H54 (cell line): ENCODE data around the gene MORN1.

Experiments used
- DNase-seq: peaks from one replicate; pipeline ENCODE4 v3.0.0; 2011; ENCODE audit warnings: low spot score, mixed read lengths; ENCODE audit not compliant: insufficient read length
- FAIRE-seq: peaks from 3 replicates; lab custom pipeline; 2011; peaks lifted over from hg19 to GRCh38; lab: Jason Lieb, UNC
- POLR2A ChIP-seq: IDR thresholded peaks from 2 replicates; pipeline ENCODE4 v1.6.1; 2011; ENCODE audit warnings: low read depth, mild to moderate bottlenecking, low read length

Gene MORN1

DNA sequence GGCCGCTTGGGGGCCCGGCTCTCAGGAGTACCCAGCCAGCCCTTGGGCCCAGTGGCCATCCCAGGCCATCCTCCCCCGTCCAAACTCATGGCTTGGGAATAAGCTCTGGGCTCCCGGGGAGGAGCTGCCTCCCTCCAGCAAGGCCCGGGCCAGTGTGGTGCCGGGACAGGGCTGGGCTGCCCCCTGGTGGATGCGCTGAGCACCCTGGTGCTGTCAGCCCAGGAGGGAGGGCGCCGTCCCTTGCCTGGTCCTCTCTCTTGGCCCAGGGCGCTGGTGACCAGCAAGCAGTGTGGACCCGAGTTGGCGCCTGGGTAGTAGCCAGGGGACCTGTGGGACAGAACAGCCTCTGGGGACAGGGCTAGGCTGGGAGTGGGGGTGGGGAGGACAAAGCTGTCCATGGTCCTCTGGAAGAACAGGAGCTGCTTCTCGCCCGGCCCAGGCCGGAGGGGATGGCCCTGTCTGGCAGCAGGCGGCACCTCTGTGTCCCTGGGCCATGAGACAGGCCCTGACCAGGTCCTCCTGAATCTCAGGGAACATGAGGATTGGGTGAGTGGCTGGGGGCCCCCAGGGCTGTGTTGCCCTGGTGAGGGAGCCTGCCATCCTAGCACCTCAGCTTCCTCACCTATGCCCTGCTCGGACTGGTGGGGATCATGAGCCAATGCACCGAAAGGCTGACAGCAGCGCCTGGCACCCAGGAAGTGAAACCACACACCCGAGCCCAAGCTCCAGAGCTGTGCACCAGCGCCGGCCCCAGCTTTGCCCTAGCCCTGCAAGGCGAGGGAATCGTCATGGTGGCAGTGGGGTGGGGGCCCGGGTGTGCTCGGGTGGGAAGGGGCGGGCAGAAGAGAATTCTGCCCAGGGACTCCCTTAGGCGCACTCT is 9.4 kb downstream of the MORN1 start:
- no peak for TF ChIP-seq POLR2A
- peak; percentile 87 for DNase-seq
- no peak for FAIRE-seq

DNA sequence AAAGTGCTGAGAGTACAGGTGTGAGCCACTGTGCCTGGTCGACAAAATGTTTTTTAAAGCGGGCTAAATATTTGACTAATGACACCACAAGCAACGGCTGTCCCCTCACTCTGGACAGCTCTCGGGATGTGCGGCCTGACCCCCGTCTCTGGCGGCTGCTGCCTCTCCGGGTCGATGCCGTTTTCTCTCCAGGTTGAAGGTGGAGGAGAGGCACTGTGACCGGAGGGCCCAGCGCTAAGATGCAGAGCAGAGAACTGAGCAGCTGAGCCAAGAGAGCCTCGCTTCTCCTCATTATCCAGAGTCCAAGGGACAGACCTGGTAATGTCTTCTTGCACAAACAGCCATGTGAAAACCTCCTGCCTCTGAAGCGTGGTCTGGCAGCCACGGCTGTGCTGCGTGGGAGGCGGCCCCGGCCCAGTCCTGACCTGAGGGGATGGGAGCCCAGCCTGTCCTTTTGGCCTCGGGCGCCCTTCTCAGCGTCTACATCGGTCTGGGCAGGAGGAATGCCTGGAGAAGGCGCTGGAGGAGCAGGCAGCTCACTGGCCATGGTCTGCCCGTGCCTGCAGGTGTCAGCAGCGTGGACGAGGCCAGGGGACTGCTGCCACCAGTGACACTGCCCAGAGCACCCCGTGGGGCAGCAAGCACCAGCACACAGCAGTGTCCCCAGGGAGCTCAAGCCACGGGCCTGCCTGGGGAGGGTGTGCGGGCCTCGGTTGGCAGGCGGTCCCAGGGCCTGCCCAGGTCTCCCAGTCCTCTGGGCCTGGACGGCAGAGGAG is 10.3 kb downstream of the MORN1 start:
- TF ChIP-seq POLR2A, result no peak
- no peak for FAIRE-seq
- no peak for DNase-seq

DNA sequence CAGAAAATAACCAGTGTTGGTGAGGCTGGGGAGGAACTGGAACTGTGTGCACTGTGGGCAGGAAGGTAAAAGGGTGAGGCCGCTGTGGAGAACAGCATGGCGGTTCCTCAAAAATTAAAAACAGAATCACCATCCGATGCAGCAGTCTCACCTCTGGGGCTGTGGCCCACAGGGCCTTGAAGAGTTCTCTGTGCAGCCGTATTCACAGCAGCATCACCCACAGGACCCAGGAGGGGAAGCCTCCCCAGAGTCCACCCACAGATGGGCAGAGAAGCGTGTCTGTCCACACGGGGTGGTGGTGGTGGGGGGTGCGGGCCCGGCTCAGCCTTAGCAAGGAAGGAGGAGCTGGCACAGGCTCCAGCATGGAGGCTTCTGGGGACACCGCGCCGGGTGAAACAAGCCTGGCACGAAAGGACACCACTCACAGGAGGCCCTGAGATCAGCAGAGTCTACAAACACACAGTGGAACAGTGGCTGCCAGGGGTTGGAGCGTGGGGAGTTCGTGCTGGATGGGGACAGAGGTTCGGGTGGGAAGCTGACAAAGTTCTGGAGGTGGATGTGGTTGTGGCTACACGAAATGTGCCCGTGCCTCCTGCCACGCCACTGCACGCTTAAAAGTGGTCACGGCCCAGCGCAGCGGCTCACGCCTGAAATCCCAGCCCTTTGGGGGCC is 11.5 kb downstream of the MORN1 start:
- DNase-seq (no peak), FAIRE-seq (no peak)
- TF ChIP-seq POLR2A, result no peak

DNA sequence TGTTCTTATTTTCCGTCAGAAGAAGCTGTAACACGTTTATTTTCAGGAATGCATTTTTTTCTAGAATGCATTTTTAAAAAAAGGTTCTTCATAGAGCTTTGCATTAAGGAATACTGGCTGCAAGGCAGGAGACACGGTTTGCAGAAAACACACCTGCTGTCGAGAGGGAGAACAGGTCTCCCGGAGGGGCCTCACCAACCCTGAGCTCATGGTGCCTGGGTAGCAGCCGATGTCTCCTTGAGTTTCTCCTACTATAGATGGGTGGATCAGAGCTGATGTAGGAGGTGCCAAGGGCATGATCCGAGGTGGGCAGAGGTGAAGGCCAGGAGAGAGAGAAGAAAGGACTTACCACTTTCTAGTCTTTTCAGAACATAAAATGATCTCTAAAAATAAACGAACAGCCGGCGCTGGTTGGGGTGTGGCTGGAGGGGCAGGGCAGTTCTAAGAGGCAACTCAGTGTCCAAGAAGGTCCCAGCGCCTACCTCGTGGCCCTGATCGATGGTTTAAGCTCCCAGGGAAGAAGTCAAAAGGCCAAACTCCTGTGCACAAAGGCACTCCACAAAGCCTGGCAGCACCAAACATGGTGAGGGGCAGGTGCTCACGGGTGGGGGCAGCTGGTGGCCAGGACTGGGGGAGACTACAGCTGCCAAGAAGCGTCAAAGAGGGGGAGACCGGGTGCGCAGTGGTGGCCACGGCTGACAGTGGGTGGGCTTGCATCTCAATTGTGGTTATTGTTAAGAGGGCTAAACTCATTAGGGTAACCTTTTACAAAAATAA is 12.2 kb downstream of the MORN1 start:
- no peak for FAIRE-seq

DNA sequence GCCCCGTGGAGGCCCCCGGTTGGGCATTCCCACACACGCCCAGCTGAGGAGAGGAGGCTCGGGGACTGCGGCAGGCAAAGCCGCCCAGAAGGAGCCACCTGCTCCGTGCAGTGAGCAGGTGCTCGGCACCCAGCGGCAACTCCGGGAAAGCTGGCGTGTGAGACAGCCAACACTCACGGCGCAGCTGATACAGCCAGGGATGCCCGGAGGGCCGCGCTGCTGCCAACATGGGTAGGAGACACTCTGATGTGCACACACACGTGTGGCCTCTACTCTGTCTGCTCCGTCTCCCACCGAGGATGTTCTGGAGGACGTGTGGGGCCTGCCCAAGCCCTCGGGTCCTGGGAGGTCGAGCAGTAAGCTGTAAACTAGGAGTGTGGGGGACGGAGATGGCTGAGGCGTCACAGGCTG is 12.9 kb downstream of the MORN1 start:
- TF ChIP-seq POLR2A, result no peak
- DNase-seq (no peak), FAIRE-seq (no peak)

More for the DNA sequence above, 12.2 kb downstream of the MORN1 start:
- DNase-seq, result no peak
- no peak for TF ChIP-seq POLR2A

DNA sequence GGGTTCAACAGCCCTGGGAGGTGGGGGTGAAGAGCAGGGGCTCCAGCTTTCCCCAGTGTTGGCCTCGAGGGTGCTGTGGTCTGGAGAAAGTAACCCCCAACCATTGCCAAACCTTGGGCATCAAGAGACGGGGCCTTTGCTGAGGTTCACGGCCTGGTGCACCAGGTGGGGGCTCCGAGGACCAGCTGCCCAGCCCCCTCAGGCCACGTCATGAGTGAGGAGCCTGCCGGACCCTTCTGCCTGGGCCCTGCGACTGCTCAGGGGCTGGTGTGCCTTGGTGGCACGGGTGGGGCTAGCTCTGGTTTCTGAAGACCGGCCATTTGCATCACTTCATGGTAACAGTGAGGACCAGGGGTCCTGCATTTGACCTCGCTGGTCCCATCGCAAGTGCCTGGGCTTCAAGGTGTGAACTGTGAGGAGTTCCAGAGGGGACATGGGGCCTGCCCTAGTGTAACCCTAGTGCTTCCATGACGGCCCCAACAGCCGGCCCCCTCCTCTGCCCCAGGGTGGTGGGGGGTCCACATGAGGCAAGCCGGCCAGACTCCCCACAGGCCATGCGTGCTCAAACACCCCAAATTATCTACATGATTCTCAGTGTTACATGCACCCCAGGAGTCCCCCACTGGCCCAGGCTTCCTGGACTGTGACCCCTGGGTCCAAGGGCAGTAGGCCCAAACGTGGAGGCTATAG is 13.5 kb downstream of the MORN1 start:
- TF ChIP-seq POLR2A, result no peak
- no peak for FAIRE-seq

DNA sequence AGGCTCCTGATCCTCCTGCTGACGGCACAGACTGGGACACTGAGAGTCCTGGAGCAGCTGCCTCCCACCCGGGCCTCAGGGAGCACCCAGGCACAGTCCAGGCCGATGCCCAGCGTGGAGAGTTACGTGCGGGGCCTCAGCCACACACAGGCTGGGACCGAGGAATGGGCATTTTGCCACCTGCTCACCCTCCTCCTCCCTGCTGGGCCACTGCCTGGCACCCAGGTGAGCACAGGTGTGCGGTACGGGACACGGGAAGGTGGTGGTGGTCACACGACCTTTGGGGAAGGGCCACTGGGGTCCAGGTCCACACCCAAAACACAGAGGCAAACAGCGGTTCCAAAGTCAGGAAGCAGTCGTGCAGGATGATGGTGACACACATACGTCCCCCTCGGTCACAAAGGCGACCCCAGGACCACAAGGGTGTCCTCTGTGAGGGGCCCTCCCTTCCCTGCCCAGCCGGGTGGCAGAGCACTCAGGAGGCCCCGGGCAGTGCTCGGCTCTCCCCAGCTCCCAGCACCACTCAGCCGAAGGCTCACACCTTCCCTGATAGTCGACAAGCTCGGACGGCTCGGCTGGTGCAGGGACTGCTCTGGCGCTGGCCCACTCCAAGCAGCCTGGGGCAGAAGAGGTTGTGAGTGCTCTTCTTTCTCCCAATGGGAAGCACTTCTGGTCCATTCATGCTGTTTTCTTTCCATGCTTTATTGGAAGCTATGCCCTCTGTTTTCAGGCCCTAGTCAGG is 14.3 kb downstream of the MORN1 start:
- DNase-seq (no peak), FAIRE-seq (no peak)
- no peak for TF ChIP-seq POLR2A

More for the DNA sequence above, 13.5 kb downstream of the MORN1 start:
- DNase-seq, result no peak

DNA sequence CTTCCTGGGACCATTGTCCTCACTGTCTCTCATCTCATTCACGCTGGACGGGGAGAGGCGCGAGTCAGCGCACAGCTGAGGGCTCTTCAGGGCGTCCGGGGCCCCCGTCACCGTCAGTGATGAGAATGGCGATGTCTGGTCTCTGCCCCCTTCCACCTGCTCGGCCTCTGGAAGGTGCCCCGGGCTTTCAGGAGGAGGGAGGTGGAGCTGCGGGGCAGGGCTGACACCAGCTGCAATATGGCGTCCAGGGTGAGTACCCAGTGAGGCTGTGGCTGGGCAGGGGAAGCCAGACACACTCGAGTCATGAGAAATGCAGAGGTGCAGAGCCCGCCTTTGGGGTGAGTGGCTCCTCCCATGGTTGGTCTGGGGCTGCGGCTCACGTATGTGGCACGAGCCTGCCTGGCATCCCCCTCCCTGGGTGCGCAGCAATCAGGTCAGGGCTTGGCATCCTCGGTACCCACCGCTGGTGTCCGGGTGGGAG is 15.1 kb downstream of the MORN1 start:
- TF ChIP-seq POLR2A, result no peak
- DNase-seq (no peak), FAIRE-seq (no peak)

DNA sequence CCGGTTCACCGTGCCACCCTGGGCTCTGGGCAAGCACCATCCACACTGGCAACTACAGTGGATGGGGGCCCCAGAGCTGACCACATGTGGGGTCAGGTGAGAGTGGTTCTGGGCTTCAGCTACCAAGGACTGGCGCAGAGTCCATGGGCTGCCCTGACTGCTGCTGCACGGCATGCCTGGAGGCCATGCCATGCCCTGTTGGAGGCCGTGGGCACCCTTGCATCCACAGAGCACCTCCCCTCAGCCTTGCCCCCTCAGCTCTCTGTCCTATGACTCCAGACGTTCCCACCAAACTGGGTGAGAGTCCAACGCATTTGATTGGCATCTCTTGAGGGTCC is 15.5 kb downstream of the MORN1 start:
- DNase-seq (no peak), FAIRE-seq (no peak)
- no peak for TF ChIP-seq POLR2A

DNA sequence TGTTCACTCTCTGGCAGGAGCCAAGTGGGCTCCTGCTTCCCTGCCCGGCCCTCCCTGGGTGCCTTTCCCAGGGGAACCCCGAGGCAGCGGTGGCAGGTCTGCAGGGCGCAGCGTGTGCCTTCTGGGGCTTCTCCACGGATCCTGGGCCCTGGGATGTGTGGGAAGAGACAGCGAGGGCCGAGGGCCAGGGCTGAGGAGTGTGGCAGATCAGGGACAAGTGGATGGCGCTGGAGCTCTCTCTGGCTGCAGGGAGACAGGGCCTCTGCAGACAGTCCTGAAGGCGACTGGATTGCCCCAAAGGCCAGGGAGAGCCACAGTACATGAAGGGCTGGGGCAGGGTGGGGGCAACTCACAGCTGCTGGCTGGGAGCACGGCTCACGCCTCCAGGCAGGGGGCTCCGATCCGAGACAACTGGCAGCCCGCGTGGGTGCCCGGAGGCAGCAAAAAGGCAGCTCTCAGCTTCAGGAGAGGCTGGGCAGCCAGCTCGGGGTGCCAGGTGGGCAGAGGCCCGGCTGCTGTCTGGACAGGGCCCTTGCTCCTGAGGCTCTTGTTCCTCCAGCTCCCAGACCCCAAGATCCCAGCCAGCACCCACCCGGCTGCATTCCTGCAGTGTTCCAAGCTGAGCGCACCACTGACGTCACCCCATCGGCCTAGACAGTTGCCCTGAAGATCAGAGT is 16.0 kb downstream of the MORN1 start:
- FAIRE-seq (no peak), DNase-seq (no peak)
- no peak for TF ChIP-seq POLR2A

DNA sequence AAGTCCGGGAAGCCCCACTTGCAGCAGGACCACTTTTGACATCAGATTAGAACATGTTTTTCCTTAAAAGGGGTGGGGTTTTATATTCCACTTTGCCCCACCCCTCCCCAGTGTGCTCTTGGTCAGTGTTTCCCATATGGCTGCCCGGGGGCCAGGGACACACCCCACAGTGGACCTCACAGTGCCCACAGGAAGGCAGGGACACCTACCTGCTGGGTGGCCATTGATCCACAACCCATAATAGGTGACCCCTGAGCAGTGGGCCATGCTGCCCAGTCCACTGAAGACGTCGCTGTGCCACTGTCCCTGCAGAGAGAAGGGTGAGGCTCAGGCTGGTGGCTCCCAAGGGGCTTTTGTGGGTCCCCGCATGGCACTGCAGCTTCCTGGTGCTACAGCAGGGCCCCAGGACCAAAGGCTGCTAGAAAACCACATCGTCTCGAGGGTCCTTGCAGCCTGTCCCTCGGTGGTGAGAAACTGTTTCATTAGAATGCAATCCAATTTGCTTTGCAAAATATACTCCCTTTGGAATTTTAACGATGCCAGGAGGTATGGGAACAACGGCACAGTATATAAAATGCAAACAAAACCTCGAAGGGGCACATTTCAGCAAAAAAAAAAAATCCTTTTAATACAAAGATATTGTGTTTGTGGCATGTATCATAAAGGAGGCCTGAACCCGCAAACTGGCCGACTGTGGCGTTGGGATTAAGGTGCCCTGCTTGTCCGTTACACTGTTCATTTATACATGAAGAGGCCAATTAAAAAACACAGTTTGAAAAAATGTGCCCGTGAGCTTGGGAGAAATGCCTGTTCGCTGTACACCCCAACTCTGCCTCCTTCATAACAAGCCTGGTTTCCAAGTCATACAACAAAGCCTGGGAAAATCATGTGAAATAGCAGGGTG is 16.9 kb downstream of the MORN1 start:
- no peak for TF ChIP-seq POLR2A
- DNase-seq, result no peak
- no peak for FAIRE-seq
